GM23338 (cell line): ENCODE data around the gene MYORG. TPM values are rescaled to one million over a fixed set of nuclear protein-coding genes. Genes with fewer than 3 reads are reported as not detected.
A peak's percentile ranks its signal among the peaks of the same experiment; 100 is the strongest.

ENCODE experiments used
- ATAC-seq: fragments of 200-7000 bp; cut with Tn5 transposase; 3 replicates; pipeline ENCODE4 v1.9.1; 2020
- DNase-seq: peaks from one replicate; pipeline ENCODE4 v3.0.0-alpha.2; 2015; ENCODE audit warnings: low spot score
- H2AFZ ChIP-seq: fragments of 200-600 bp; sonication (generic); 2 replicates; pipeline ENCODE4 v1.8.0; 2016; ENCODE audit warnings: antibody characterized with exemption, mild to moderate bottlenecking, moderate library complexity
- H3F3A ChIP-seq: fragments of 200-600 bp; sonication (generic); replicated peaks from 2 replicates; pipeline ENCODE4 v1.8.0; 2017; ENCODE audit warnings: antibody characterized with exemption, mixed run types, low read depth
- H3K27ac ChIP-seq: fragments of 200-600 bp; sonication (generic); 2 replicates; pipeline ENCODE4 v1.6.1; 2016; ENCODE audit warnings: low read depth
- H3K27me3 ChIP-seq: fragments of 200-600 bp; sonication (generic); 2 replicates; pipeline ENCODE4 v1.8.0; 2016; ENCODE audit warnings: mild to moderate bottlenecking, mixed run types, moderate library complexity; ENCODE audit not compliant: insufficient read depth
- H3K36me3 ChIP-seq: fragments of 200-600 bp; sonication (generic); 2 replicates; pipeline ENCODE4 v1.8.0; 2016; ENCODE audit warnings: mild to moderate bottlenecking; ENCODE audit not compliant: insufficient read depth
- H3K4me1 ChIP-seq: fragments of 200-600 bp; sonication (generic); 2 replicates; pipeline ENCODE4 v1.8.0; 2016; ENCODE audit warnings: mild to moderate bottlenecking, moderate library complexity; ENCODE audit not compliant: insufficient read depth
- H3K4me2 ChIP-seq: fragments of 200-600 bp; sonication (generic); 2 replicates; pipeline ENCODE4 v1.7.1; 2017; ENCODE audit warnings: mixed run types
- H3K4me3 ChIP-seq: fragments of 200-600 bp; sonication (generic); 2 replicates; pipeline ENCODE4 v1.6.1; 2016; ENCODE audit warnings: mixed run types
- H3K79me2 ChIP-seq: fragments of 200-600 bp; sonication (generic); replicated peaks from 2 replicates; pipeline ENCODE4 v1.8.0; 2017; ENCODE audit warnings: mild to moderate bottlenecking; ENCODE audit not compliant: insufficient read depth
- H3K9me2 ChIP-seq: fragments of 200-600 bp; sonication (generic); 2 replicates; pipeline ENCODE4 v1.8.0; 2017; ENCODE audit not compliant: insufficient read depth
- H4K20me1 ChIP-seq: fragments of 200-600 bp; sonication (generic); replicated peaks from 2 replicates; pipeline ENCODE4 v1.8.0; 2017; ENCODE audit warnings: mild to moderate bottlenecking; ENCODE audit not compliant: insufficient read depth
- H3K27ac Mint-ChIP-seq: 2 replicates; pipeline ENCODE4 v1.8.0; 2020; ENCODE audit warnings: inconsistent platforms, mild to moderate bottlenecking, moderate library complexity, mixed read lengths
- H3K27me3 Mint-ChIP-seq: 3 replicates; pipeline ENCODE4 v1.8.0; 2022; ENCODE audit warnings: low read depth, mild to moderate bottlenecking, moderate library complexity, mixed read lengths, inconsistent platforms; ENCODE audit not compliant: insufficient read depth, poor library complexity
- H3K36me3 Mint-ChIP-seq: 3 replicates; pipeline ENCODE4 v1.8.0; 2021; ENCODE audit warnings: low read depth, mild to moderate bottlenecking, inconsistent platforms, moderate library complexity, mixed read lengths
- H3K4me1 Mint-ChIP-seq: 3 replicates; pipeline ENCODE4 v1.8.0; 2020; ENCODE audit warnings: mild to moderate bottlenecking, inconsistent platforms, mixed read lengths
- H3K4me3 Mint-ChIP-seq: 3 replicates; pipeline ENCODE4 v1.8.0; 2021; ENCODE audit warnings: moderate library complexity, mild to moderate bottlenecking, inconsistent platforms, mixed read lengths
- H3K9me3 Mint-ChIP-seq: 3 replicates; pipeline ENCODE4 v1.8.0; 2020; ENCODE audit warnings: moderate library complexity, mild to moderate bottlenecking, inconsistent platforms, mixed read lengths
- CREB1 ChIP-seq: fragments of 250-450 bp; sonication (Bioruptor Pico); IDR thresholded peaks from 2 replicates; pipeline ENCODE4 v1.5.0; 2020; ENCODE audit warnings: low read depth, mild to moderate bottlenecking, moderate library complexity
- EZH2 ChIP-seq: fragments of 200-600 bp; sonication (generic); IDR thresholded peaks from one replicate; pipeline ENCODE4 v1.8.0; 2017; ENCODE audit warnings: antibody characterized with exemption, mild to moderate bottlenecking, low read depth; ENCODE audit not compliant: unreplicated experiment
- EZH2phosphoT487 ChIP-seq: fragments of 200-600 bp; sonication (generic); IDR thresholded peaks from one replicate; pipeline ENCODE4 v1.8.1; 2018; ENCODE audit warnings: antibody characterized with exemption; ENCODE audit not compliant: unreplicated experiment
- POLR2AphosphoS5 ChIP-seq: IDR thresholded peaks from 2 replicates; pipeline ENCODE4 v1.6.1; 2016; ENCODE audit warnings: antibody characterized with exemption, low read depth
- REST ChIP-seq: IDR thresholded peaks from one replicate; pipeline ENCODE4 v1.6.1; 2018; ENCODE audit warnings: antibody characterized with exemption; ENCODE audit not compliant: unreplicated experiment
- STAT1 ChIP-seq: IDR thresholded peaks from one replicate; pipeline ENCODE4 v1.6.1; 2016; ENCODE audit warnings: antibody characterized with exemption; ENCODE audit not compliant: unreplicated experiment
- ZNF114 ChIP-seq: fragments of 250-450 bp; sonication (Bioruptor Pico); IDR thresholded peaks from 2 replicates; pipeline ENCODE4 v1.5.0; 2020; ENCODE audit warnings: mild to moderate bottlenecking, moderate library complexity
- ZNF331 ChIP-seq: fragments of 250-450 bp; sonication (Bioruptor Pico); IDR thresholded peaks from 2 replicates; pipeline ENCODE4 v1.5.0; 2020; ENCODE audit warnings: low read depth, mild to moderate bottlenecking, moderate library complexity
- polyA plus RNA-seq: library from polyadenylated mRNA; unstranded; fragments of >200 nt; fragmentation: Nextera tagmentation; extraction: Ambion mirVana; gene quantifications from 2 replicates; pipeline ENCODE4 v1.2.1, GENCODE V29; 2016
- total RNA-seq: library from RNA; depleted of rRNA; stranded (reverse); fragments of >200 nt; shearing (Covaris generic); gene quantifications from 2 replicates; pipeline ENCODE4 v1.2.3, GENCODE V29; 2014
- TF ChIP-seq, protein P1 (sequence below), 2 experiments: fragments of 200-600 bp in 1 of 2; sonication (generic) in 1 of 2; conservative IDR thresholded peaks; 2 replicates each; pipeline versions ENCODE4 v1.5.1 to v1.6.1; 2016 to 2017; ENCODE audit warnings: antibody characterized with exemption in 2 of 2, low read depth in 2 of 2, mild to moderate bottlenecking in 2 of 2, moderate library complexity in 1 of 2

MYORG gene
- total and polyA plus RNA-seq, 2 experiments from 2014 or later = 1.5 to 7.3 TPM

GRCh38 chr9:34413231-34413852 is 36.6 kb upstream of the MYORG start:
- H3K27ac Mint-ChIP-seq = no peak overlapping the region
- H3K4me1 Mint-ChIP-seq = no peaks in the 10 kb centered on the region
- no peaks in the 10 kb centered on the region for H3K36me3 Mint-ChIP-seq
- Histone ChIP-seq H3F3A (no peaks in the 10 kb centered on the region), H3K9me2 (no peaks in the 10 kb centered on the region), H3K79me2 (no peaks in the 10 kb centered on the region), H3K27me3 (no peaks in the 10 kb centered on the region), H2AFZ (no peak overlapping the region), H3K4me3 (no peak overlapping the region), H3K36me3 (no peaks in the 10 kb centered on the region), H3K4me2 (no peak overlapping the region), H4K20me1 (0 out of 2 replicates have a peak, but pooled peaks cover 3% of the 10 kb centered on the region), H3K4me1 (no peaks in the 10 kb centered on the region), H3K27ac (no peak overlapping the region)
- peak; percentile 92 for TF ChIP-seq REST
- TF ChIP-seq EZH2phosphoT487 = no peak
- ATAC-seq = peak; percentile 97
- H3K4me3 Mint-ChIP-seq = no peak overlapping the region
- DNase-seq = peak; percentile 90
- H3K27me3 Mint-ChIP-seq = peaks cover 3% of the 10 kb centered on the region
- H3K9me3 Mint-ChIP-seq = no peaks in the 10 kb centered on the region

- H3K9me3 Mint-ChIP-seq = no peaks in the 10 kb centered on the region
- H3K4me2 ChIP-seq = no peak overlapping the region
- H3K27me3 Mint-ChIP-seq = peaks cover 3% of the 10 kb centered on the region
- no peak overlapping the region for H3K4me3 ChIP-seq
- no peaks in the 10 kb centered on the region for H3F3A ChIP-seq
- H3K27ac Mint-ChIP-seq = no peak overlapping the region
- no peak for TF ChIP-seq STAT1
- TF ChIP-seq, protein P1, sequence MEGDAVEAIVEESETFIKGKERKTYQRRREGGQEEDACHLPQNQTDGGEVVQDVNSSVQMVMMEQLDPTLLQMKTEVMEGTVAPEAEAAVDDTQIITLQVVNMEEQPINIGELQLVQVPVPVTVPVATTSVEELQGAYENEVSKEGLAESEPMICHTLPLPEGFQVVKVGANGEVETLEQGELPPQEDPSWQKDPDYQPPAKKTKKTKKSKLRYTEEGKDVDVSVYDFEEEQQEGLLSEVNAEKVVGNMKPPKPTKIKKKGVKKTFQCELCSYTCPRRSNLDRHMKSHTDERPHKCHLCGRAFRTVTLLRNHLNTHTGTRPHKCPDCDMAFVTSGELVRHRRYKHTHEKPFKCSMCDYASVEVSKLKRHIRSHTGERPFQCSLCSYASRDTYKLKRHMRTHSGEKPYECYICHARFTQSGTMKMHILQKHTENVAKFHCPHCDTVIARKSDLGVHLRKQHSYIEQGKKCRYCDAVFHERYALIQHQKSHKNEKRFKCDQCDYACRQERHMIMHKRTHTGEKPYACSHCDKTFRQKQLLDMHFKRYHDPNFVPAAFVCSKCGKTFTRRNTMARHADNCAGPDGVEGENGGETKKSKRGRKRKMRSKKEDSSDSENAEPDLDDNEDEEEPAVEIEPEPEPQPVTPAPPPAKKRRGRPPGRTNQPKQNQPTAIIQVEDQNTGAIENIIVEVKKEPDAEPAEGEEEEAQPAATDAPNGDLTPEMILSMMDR (conservative IDR thresholded peaks at IDR 0.05; ENCODE audit: low read depth in 2 of 2) = no peak
- TF ChIP-seq POLR2AphosphoS5 = no peak
- no peak for TF ChIP-seq CREB1 (CRISPR knock-in tag)
- no peak for TF ChIP-seq EZH2
- no peak for TF ChIP-seq ZNF331 (CRISPR knock-in tag)
- no peak for TF ChIP-seq EZH2phosphoT487
- TF ChIP-seq ZNF114 (CRISPR knock-in tag) = no peak
- no peak for TF ChIP-seq REST
- no peaks in the 10 kb centered on the region for H3K9me2 ChIP-seq
- H3K4me1 ChIP-seq = no peaks in the 10 kb centered on the region
- no peaks in the 10 kb centered on the region for H3K36me3 ChIP-seq
- ATAC-seq = no peak
- H3K4me3 Mint-ChIP-seq = no peak overlapping the region
- no peak overlapping the region for H2AFZ ChIP-seq
- H3K4me1 Mint-ChIP-seq = no peaks in the 10 kb centered on the region
- H3K27me3 ChIP-seq = no peaks in the 10 kb centered on the region
- no peak for DNase-seq
- no peak overlapping the region for H3K27ac ChIP-seq
- H3K79me2 ChIP-seq = no peaks in the 10 kb centered on the region
- 0 out of 2 replicates have a peak, but pooled peaks cover 3% of the 10 kb centered on the region for H4K20me1 ChIP-seq
- H3K36me3 Mint-ChIP-seq = no peaks in the 10 kb centered on the region
Measured at GRCh38 chr9:34412336-34412735, 35.6 kb upstream of the MYORG start.
